Vagina (tissue), 2 donors: Measurements from ENCODE around the gene CBX2.

Experiments used
- POLR2A ChIP-seq, 2 donors: fragments of 450-650 bp; IDR thresholded peaks; one replicate each; pipeline ENCODE4 v1.6.1; 2017; ENCODE audit warnings: antibody characterized with exemption in 2 of 2, mild to moderate bottlenecking in 2 of 2, moderate library complexity in 2 of 2
- POLR2AphosphoS5 ChIP-seq, 2 donors: sonication (generic); formaldehyde crosslinking; IDR thresholded peaks; one replicate each; pipeline ENCODE4 v1.9.0; 2017; ENCODE audit warnings: antibody characterized with exemption in 2 of 2, mild to moderate bottlenecking in 2 of 2, low read depth in 1 of 2; ENCODE audit not compliant: insufficient read depth in 1 of 2
- TF ChIP-seq, protein P1 (sequence below), 3 experiments: fragments of 450-650 bp in 2 of 3; fragments of 200-600 bp in 1 of 3; sonication (generic) in 1 of 3; IDR thresholded peaks; one replicate each; pipeline ENCODE4 v1.5.1; 2017 to 2019; ENCODE audit warnings: antibody characterized with exemption in 3 of 3, mild to moderate bottlenecking in 2 of 3, moderate library complexity in 2 of 3

DNA sequence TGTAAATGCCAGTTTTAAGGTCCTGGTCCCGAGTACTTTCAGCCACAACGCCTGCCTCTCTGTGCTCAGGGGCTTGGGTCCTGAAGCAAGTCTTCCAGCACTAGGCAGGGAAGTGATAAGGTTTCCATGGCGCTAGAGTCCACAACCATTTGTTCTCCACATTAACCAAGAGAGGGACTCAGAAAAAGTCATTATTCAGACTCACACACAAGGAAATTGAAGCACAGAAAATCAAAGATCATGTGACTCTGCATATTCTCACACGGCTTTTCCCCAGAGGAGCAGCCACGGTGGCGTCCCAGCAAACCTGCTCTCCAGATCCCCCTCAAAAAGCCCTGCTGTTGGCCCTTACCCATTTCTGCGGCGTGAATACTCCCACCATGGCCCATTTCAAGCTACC lies 37.5 kb upstream of the CBX2 start:
- no peak for TF ChIP-seq POLR2AphosphoS5 (IDR thresholded peaks at IDR 0.05; ENCODE audit: insufficient read depth in 1 of 2, low read depth in 1 of 2)
- TF ChIP-seq, protein P1, sequence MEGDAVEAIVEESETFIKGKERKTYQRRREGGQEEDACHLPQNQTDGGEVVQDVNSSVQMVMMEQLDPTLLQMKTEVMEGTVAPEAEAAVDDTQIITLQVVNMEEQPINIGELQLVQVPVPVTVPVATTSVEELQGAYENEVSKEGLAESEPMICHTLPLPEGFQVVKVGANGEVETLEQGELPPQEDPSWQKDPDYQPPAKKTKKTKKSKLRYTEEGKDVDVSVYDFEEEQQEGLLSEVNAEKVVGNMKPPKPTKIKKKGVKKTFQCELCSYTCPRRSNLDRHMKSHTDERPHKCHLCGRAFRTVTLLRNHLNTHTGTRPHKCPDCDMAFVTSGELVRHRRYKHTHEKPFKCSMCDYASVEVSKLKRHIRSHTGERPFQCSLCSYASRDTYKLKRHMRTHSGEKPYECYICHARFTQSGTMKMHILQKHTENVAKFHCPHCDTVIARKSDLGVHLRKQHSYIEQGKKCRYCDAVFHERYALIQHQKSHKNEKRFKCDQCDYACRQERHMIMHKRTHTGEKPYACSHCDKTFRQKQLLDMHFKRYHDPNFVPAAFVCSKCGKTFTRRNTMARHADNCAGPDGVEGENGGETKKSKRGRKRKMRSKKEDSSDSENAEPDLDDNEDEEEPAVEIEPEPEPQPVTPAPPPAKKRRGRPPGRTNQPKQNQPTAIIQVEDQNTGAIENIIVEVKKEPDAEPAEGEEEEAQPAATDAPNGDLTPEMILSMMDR (IDR thresholded peaks at IDR 0.05) = no peak
- TF ChIP-seq POLR2A (IDR thresholded peaks at IDR 0.05) = no peak
